ENCODE measurements around the gene RAPGEF6.

DNA sequence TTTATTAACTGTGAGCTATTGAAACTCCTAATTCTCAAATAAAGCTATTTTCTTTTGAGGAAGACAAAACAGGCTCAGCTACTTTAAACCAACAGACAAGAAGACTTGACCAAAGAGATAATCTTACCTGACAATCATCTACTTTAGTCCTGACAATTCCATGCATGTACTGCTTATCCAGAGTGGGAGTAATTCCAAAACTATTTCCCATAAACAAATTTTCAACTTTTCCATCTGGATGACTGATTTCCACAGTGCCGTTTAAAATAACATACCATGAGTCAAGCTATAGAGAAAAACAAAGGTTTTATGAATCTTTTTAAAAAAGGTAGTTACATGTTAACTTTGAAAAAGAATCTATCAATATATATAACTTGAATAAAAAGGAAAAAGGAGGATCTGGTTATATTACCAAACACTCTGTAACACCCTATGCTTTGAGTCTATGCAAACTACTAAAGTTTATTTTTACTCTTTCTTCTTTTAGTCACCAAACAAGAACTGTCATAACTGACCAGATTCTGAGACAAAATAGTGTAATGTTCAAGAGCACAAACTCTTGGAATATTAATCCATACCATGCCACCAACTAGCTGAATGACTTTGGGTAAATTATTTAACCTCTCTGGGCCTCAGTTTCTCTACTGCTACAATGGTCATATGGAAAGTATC, 129.7 kb downstream of the RAPGEF6 start:
- TF ChIP-seq, protein P1, sequence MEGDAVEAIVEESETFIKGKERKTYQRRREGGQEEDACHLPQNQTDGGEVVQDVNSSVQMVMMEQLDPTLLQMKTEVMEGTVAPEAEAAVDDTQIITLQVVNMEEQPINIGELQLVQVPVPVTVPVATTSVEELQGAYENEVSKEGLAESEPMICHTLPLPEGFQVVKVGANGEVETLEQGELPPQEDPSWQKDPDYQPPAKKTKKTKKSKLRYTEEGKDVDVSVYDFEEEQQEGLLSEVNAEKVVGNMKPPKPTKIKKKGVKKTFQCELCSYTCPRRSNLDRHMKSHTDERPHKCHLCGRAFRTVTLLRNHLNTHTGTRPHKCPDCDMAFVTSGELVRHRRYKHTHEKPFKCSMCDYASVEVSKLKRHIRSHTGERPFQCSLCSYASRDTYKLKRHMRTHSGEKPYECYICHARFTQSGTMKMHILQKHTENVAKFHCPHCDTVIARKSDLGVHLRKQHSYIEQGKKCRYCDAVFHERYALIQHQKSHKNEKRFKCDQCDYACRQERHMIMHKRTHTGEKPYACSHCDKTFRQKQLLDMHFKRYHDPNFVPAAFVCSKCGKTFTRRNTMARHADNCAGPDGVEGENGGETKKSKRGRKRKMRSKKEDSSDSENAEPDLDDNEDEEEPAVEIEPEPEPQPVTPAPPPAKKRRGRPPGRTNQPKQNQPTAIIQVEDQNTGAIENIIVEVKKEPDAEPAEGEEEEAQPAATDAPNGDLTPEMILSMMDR (IDR thresholded peaks at IDR 0.05 in 4 of 5, conservative IDR thresholded peaks at IDR 0.05 in 1 of 5) = no peak
- no peak for TF ChIP-seq POLR2A (IDR thresholded peaks at IDR 0.05)
